ENCODE results near the gene S100A4.

- TF ChIP-seq, protein P1, sequence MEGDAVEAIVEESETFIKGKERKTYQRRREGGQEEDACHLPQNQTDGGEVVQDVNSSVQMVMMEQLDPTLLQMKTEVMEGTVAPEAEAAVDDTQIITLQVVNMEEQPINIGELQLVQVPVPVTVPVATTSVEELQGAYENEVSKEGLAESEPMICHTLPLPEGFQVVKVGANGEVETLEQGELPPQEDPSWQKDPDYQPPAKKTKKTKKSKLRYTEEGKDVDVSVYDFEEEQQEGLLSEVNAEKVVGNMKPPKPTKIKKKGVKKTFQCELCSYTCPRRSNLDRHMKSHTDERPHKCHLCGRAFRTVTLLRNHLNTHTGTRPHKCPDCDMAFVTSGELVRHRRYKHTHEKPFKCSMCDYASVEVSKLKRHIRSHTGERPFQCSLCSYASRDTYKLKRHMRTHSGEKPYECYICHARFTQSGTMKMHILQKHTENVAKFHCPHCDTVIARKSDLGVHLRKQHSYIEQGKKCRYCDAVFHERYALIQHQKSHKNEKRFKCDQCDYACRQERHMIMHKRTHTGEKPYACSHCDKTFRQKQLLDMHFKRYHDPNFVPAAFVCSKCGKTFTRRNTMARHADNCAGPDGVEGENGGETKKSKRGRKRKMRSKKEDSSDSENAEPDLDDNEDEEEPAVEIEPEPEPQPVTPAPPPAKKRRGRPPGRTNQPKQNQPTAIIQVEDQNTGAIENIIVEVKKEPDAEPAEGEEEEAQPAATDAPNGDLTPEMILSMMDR (IDR thresholded peaks at IDR 0.05; ENCODE audit: poor library complexity, severe bottlenecking): no peak
- TF ChIP-seq EZH2 (IDR thresholded peaks at IDR 0.05; ENCODE audit: borderline replicate concordance, insufficient read depth, low read length, poor library complexity, severe bottlenecking) (no peak), MXI1 (conservative IDR thresholded peaks at IDR 0.05; ENCODE audit: poor library complexity, severe bottlenecking) (no peak), EP300 (conservative IDR thresholded peaks at IDR 0.05; ENCODE audit: poor library complexity, severe bottlenecking) (no peak), TAF1 (IDR thresholded peaks at IDR 0.05; ENCODE audit: low read depth) (no peak)
- TF ChIP-seq, protein P2, sequence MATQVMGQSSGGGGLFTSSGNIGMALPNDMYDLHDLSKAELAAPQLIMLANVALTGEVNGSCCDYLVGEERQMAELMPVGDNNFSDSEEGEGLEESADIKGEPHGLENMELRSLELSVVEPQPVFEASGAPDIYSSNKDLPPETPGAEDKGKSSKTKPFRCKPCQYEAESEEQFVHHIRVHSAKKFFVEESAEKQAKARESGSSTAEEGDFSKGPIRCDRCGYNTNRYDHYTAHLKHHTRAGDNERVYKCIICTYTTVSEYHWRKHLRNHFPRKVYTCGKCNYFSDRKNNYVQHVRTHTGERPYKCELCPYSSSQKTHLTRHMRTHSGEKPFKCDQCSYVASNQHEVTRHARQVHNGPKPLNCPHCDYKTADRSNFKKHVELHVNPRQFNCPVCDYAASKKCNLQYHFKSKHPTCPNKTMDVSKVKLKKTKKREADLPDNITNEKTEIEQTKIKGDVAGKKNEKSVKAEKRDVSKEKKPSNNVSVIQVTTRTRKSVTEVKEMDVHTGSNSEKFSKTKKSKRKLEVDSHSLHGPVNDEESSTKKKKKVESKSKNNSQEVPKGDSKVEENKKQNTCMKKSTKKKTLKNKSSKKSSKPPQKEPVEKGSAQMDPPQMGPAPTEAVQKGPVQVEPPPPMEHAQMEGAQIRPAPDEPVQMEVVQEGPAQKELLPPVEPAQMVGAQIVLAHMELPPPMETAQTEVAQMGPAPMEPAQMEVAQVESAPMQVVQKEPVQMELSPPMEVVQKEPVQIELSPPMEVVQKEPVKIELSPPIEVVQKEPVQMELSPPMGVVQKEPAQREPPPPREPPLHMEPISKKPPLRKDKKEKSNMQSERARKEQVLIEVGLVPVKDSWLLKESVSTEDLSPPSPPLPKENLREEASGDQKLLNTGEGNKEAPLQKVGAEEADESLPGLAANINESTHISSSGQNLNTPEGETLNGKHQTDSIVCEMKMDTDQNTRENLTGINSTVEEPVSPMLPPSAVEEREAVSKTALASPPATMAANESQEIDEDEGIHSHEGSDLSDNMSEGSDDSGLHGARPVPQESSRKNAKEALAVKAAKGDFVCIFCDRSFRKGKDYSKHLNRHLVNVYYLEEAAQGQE (IDR thresholded peaks at IDR 0.05; ENCODE audit: borderline replicate concordance): no peak
These were observed 7.2 kb downstream of the S100A4 start for GRCh38 chr1:153538315-153538821.
